H9 (cell line): Measurements from ENCODE around the gene CTNNA3. TPM values are rescaled to one million over a fixed set of nuclear protein-coding genes. Genes with fewer than 3 reads are reported as not detected.

ENCODE experiments used
- DNase-seq: peaks from one replicate; pipeline ENCODE4 v3.0.0-alpha.2; 2017
- H2AFZ ChIP-seq: one replicate; pipeline ENCODE4 v1.6.1; 2013; ENCODE audit warnings: mild to moderate bottlenecking, low read length, control low read depth, moderate library complexity
- H2AK5ac ChIP-seq: 2 replicates; pipeline ENCODE4 v1.6.1; 2013; ENCODE audit warnings: low read length, control low read depth, mixed read lengths; ENCODE audit not compliant: insufficient read length
- H2BK120ac ChIP-seq: one replicate; pipeline ENCODE4 v1.6.1; 2013; ENCODE audit warnings: low read depth, mild to moderate bottlenecking, low read length, control low read depth, inconsistent platforms; ENCODE audit not compliant: poor library complexity, severe bottlenecking
- H2BK12ac ChIP-seq: 2 replicates; pipeline ENCODE4 v1.6.1; 2013; ENCODE audit warnings: low read length, control low read depth, mixed read lengths, low read depth; ENCODE audit not compliant: insufficient read length
- H2BK15ac ChIP-seq: 2 replicates; pipeline ENCODE4 v1.6.1; 2013; ENCODE audit warnings: low read depth, low read length, control low read depth
- H2BK20ac ChIP-seq: one replicate; pipeline ENCODE4 v1.6.1; 2013; ENCODE audit warnings: low read depth, mild to moderate bottlenecking, low read length, control low read depth, inconsistent platforms; ENCODE audit not compliant: poor library complexity, severe bottlenecking
- H2BK5ac ChIP-seq: 2 replicates; pipeline ENCODE4 v1.6.1; 2013; ENCODE audit warnings: low read length, control low read depth, mixed read lengths; ENCODE audit not compliant: insufficient read length
- H3K14ac ChIP-seq: 2 replicates; pipeline ENCODE4 v1.6.1; 2013; ENCODE audit warnings: low read length, control low read depth; ENCODE audit not compliant: insufficient read depth
- H3K18ac ChIP-seq: 2 replicates; pipeline ENCODE4 v1.6.1; 2013; ENCODE audit warnings: low read depth, mild to moderate bottlenecking, mixed read lengths, low read length, control low read depth; ENCODE audit not compliant: insufficient read length
- H3K23ac ChIP-seq: 2 replicates; pipeline ENCODE4 v1.6.1; 2013; ENCODE audit warnings: low read length, control low read depth, mixed read lengths, low read depth; ENCODE audit not compliant: insufficient read length
- H3K23me2 ChIP-seq: 2 replicates; pipeline ENCODE4 v1.6.1; 2013; ENCODE audit warnings: low read depth, mild to moderate bottlenecking, mixed read lengths, low read length, control low read depth; ENCODE audit not compliant: insufficient read length, poor library complexity, severe bottlenecking
- H3K27ac ChIP-seq: 2 replicates; pipeline ENCODE4 v1.5.1; 2013; ENCODE audit warnings: low read length, control low read depth, mixed read lengths, low read depth; ENCODE audit not compliant: insufficient read length
- H3K27me3 ChIP-seq: 2 replicates; pipeline ENCODE4 v1.6.1; 2013; ENCODE audit warnings: low read length, control low read depth, inconsistent platforms; ENCODE audit not compliant: insufficient read depth
- H3K4ac ChIP-seq: 2 replicates; pipeline ENCODE4 v1.6.1; 2013; ENCODE audit warnings: low read depth, mild to moderate bottlenecking, control low read depth, inconsistent platforms, low read length, moderate library complexity
- H3K4me1 ChIP-seq: 2 replicates; pipeline ENCODE4 v1.6.1; 2013; ENCODE audit warnings: low read length, control low read depth, inconsistent platforms; ENCODE audit not compliant: insufficient read depth
- H3K4me2 ChIP-seq: 2 replicates; pipeline ENCODE4 v1.6.1; 2013; ENCODE audit warnings: low read length, control low read depth, mixed read lengths; ENCODE audit not compliant: insufficient read length, insufficient read depth
- H3K56ac ChIP-seq: 2 replicates; pipeline ENCODE4 v1.6.1; 2013; ENCODE audit warnings: low read depth, mild to moderate bottlenecking, mixed read lengths, low read length, control low read depth; ENCODE audit not compliant: insufficient read length
- H3K79me1 ChIP-seq: 2 replicates; pipeline ENCODE4 v1.6.1; 2013; ENCODE audit warnings: low read depth, mild to moderate bottlenecking, moderate library complexity, low read length, control low read depth, inconsistent platforms; ENCODE audit not compliant: insufficient read depth, poor library complexity, severe bottlenecking
- H3K79me2 ChIP-seq: 2 replicates; pipeline ENCODE4 v1.6.1; 2013; ENCODE audit warnings: low read length, control low read depth, inconsistent platforms; ENCODE audit not compliant: insufficient read depth
- H3K9ac ChIP-seq: 2 replicates; pipeline ENCODE4 v1.6.1; 2013; ENCODE audit warnings: low read length, control low read depth, mixed read lengths; ENCODE audit not compliant: insufficient read length; ENCODE audit errors: extremely low read depth
- H3K9me3 ChIP-seq: one replicate; pipeline ENCODE4 v1.6.1; 2013; ENCODE audit warnings: low read depth, low read length, inconsistent platforms; ENCODE audit not compliant: control insufficient read depth
- H3T11ph ChIP-seq: one replicate; pipeline ENCODE4 v1.6.1; 2013; ENCODE audit warnings: mild to moderate bottlenecking, low read length, control low read depth, inconsistent platforms
- H4K20me1 ChIP-seq: one replicate; pipeline ENCODE4 v1.6.1; 2013; ENCODE audit not compliant: control insufficient read depth, insufficient read length, insufficient read depth
- H4K5ac ChIP-seq: 2 replicates; pipeline ENCODE4 v1.6.1; 2013; ENCODE audit warnings: low read depth, mild to moderate bottlenecking, mixed read lengths, low read length, control low read depth; ENCODE audit not compliant: insufficient read length
- H4K8ac ChIP-seq: replicated peaks from 2 replicates; pipeline ENCODE4 v1.6.1; 2013; ENCODE audit warnings: low read length, control low read depth, mixed read lengths, low read depth; ENCODE audit not compliant: insufficient read length
- H4K91ac ChIP-seq: 2 replicates; pipeline ENCODE4 v1.6.1; 2013; ENCODE audit warnings: low read depth, mild to moderate bottlenecking, moderate library complexity, mixed read lengths, low read length, control low read depth; ENCODE audit not compliant: insufficient read length
- H3K27ac Mint-ChIP-seq, 3 experiments: 2 replicates in 2 of 3; 3 replicates in 1 of 3; pipeline ENCODE4 v1.8.0; 2020 to 2021; ENCODE audit warnings: mixed read lengths in 3 of 3, mild to moderate bottlenecking in 1 of 3, moderate library complexity in 1 of 3
- H3K27me3 Mint-ChIP-seq: 2 replicates; pipeline ENCODE4 v1.8.0; 2021; ENCODE audit warnings: low read depth, mild to moderate bottlenecking, moderate library complexity, mixed read lengths
- H3K36me3 Mint-ChIP-seq, 3 experiments: 2 replicates in 2 of 3; 3 replicates in 1 of 3; pipeline ENCODE4 v1.8.0; 2020 to 2021; ENCODE audit warnings: low read depth in 3 of 3, mixed read lengths in 3 of 3; ENCODE audit not compliant: insufficient read depth in 1 of 3
- H3K4me1 Mint-ChIP-seq, 2 experiments: 2 replicates each; pipeline ENCODE4 v1.8.0; 2020; ENCODE audit warnings: mixed read lengths in 2 of 2
- H3K4me3 Mint-ChIP-seq, 2 experiments: 2 replicates in 1 of 2; 3 replicates in 1 of 2; pipeline ENCODE4 v1.8.0; 2020 to 2021; ENCODE audit warnings: mild to moderate bottlenecking in 2 of 2, mixed read lengths in 2 of 2, moderate library complexity in 1 of 2
- H3K9me3 Mint-ChIP-seq, 2 experiments: 2 replicates in 1 of 2; 3 replicates in 1 of 2; pipeline ENCODE4 v1.8.0; 2020; ENCODE audit warnings: mild to moderate bottlenecking in 2 of 2, mixed read lengths in 2 of 2, moderate library complexity in 1 of 2
- whole genome bisulfite sequencing: extraction: QIAGEN DNeasy Blood & Tissue Kit; methylation state at CpG from one replicate; pipeline ENCODE4 v1.1.7; 2013; ENCODE audit warnings: missing lambda C conversion rate, low lambda C conversion rate, mixed read lengths; ENCODE audit not compliant: insufficient read length; ENCODE audit errors: extremely low coverage; 5-methylcytosine and 5-hydroxymethylcytosine counted together
- total RNA-seq: library from RNA; stranded (reverse); gene quantifications from 2 replicates; pipeline ENCODE4 v1.2.1, GENCODE V29; 2021
- TF ChIP-seq, protein P1 (sequence below): fragments of 200-600 bp; sonication (generic); conservative IDR thresholded peaks from 3 replicates; pipeline ENCODE4 v1.8.0; 2021; ENCODE audit warnings: antibody characterized with exemption, mild to moderate bottlenecking

Gene CTNNA3
- total RNA-seq, 1 experiment from 2014 or later: 3.3 TPM

DNA sequence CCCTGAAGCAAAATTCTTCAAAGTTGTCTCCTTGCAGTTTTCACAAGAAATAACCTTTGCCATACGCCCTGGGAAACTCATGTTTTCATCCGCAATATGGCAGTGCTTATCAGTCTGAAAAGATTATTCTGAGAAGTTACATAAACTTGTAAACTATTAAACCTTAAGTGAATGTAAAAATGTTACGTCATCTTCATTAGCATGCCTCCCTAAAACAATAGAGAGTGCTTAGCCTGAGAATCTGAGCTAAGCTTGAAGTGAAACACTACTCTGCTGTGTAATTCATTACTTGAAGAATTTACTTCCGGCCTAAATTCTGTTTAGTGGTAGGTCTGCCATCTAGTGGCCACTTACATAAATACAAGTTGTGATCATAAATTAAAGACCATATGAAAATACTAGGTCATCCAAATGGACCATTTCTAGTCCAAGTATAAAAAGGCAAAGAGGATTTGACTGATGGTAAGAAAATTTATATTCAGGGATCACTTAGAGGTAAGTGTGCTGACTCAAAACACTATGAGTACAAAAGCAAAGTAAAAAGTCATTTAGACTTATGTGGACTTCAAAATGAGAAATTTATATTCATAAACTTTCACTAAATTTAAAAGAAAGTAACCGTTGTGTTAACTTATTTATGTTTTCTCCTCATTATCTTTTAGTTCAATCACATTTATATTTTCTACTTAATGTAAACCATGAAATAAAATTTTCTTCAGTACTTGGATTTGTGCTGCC, 1515.2 kb downstream of the CTNNA3 start:
- Histone ChIP-seq H2BK120ac (no peak overlapping the region), H3K4ac (no peak overlapping the region), H3K27me3 (no peaks in the 10 kb centered on the region), H3T11ph (no peak overlapping the region), H2BK5ac (no peak overlapping the region), H3K18ac (no peak overlapping the region), H4K8ac (no peak overlapping the region), H3K4me2 (no peak overlapping the region), H3K4me1 (no peaks in the 10 kb centered on the region), H4K20me1 (no peaks in the 10 kb centered on the region), H2AK5ac (no peak overlapping the region), H3K14ac (no peak overlapping the region), H3K56ac (no peak overlapping the region), H2BK12ac (no peak overlapping the region), H2AFZ (no peak overlapping the region), H4K5ac (no peak overlapping the region), H3K23ac (no peak overlapping the region), H3K79me2 (no peaks in the 10 kb centered on the region), H3K23me2 (no peaks in the 10 kb centered on the region), H3K9ac (no peak overlapping the region), H2BK20ac (no peak overlapping the region), H4K91ac (no peak overlapping the region), H3K9me3 (no peaks in the 10 kb centered on the region), H2BK15ac (no peak overlapping the region), H3K79me1 (no peaks in the 10 kb centered on the region), H3K27ac (no peak overlapping the region)
- TF ChIP-seq, protein P1, sequence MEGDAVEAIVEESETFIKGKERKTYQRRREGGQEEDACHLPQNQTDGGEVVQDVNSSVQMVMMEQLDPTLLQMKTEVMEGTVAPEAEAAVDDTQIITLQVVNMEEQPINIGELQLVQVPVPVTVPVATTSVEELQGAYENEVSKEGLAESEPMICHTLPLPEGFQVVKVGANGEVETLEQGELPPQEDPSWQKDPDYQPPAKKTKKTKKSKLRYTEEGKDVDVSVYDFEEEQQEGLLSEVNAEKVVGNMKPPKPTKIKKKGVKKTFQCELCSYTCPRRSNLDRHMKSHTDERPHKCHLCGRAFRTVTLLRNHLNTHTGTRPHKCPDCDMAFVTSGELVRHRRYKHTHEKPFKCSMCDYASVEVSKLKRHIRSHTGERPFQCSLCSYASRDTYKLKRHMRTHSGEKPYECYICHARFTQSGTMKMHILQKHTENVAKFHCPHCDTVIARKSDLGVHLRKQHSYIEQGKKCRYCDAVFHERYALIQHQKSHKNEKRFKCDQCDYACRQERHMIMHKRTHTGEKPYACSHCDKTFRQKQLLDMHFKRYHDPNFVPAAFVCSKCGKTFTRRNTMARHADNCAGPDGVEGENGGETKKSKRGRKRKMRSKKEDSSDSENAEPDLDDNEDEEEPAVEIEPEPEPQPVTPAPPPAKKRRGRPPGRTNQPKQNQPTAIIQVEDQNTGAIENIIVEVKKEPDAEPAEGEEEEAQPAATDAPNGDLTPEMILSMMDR: peak; percentile 78
- peaks cover 0 to 7% of the 10 kb centered on the region in 2 experiments; a peak in 2 of 4 replicates for H3K4me1 Mint-ChIP-seq
- H3K36me3 Mint-ChIP-seq: no peaks in the 10 kb centered on the region
- H3K27me3 Mint-ChIP-seq: no peaks in the 10 kb centered on the region
- no peak for DNase-seq
- WGBS: no CpG with 5 or more reads among the region's 5 CpGs
- no peak overlapping the region for H3K4me3 Mint-ChIP-seq
- H3K9me3 Mint-ChIP-seq: no peaks in the 10 kb centered on the region
- H3K27ac Mint-ChIP-seq: peak overlapping the region in 1 of 3 experiments; percentile 11; a peak in 2 of 7 replicates
